ENCODE results near the gene DCC.

DCC gene

DNA sequence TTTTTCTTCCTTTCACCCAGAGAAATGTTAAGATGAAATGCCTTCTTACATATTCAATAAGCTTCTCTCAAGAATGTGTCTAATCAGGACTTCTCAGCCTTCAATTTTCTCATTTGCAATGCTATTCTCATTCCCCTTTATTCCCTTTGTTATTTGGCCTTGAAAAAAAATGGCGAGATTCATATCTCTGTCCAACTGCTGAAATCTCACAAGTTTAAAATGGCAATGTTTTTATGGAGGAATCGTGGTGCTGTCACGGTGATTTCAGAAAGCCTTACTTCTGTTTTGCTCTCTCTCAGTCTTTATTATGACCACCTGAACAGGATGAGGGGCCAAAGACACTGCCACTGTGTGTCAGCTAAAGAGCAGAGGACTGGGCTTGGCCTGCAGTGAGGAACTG is 928.5 kb downstream of the DCC start:
- DNase-seq, result no peak

DNA sequence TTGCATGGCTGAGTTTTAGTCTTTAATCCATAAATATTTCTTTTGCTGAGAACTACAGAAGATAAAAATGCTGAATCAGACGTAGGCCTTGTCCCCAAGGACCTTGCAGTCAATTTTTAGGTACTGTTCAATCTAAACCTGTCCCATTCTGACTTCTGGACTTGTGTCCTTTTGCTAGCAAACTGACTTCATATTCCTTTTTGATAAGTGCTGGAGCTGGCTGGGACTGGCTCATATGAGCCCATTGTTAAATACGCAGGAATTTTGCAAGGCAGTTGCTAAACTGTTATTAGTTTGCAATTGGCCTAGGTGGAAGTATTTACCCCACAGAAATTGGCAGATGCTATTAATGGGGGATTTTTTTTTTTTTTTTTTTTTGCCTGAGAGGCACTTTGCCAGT is 941.4 kb downstream of the DCC start:
- no peak for DNase-seq

DNA sequence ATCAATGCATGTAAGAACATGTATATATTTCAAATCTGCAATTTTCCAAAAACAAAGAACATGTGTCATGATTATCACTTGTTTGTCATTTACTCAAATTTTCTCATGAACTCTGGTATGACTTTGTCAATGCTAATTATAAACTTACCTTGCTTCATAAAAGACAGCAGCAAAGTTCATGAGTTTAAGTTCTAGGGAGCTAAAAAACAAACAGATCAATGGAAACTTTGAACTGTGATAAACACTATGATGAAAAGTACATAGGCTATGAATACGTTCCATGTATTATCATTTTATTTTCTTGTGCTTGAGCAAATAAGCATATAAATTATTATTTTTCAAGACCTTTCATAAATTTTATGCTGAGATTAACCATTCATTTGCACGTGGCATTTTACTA is 943.7 kb downstream of the DCC start:
- no peak for DNase-seq

DNA sequence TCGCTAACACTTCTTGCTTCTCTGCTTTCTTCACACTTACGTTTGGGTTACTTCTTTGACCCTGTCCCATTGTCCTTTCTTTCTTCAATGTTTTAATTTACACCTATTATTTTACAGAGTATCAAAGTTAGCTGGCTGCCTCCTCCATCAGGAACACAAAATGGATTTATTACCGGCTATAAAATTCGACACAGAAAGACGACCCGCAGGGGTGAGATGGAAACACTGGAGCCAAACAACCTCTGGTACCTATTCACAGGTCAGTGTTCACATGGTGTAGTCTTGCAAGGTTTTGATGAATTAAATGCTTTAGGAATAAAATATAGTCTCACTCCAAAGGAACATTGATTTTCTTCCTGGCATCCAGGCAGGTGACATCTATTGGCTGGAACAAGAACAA is 965.5 kb downstream of the DCC start:
- no peak for DNase-seq

DNA sequence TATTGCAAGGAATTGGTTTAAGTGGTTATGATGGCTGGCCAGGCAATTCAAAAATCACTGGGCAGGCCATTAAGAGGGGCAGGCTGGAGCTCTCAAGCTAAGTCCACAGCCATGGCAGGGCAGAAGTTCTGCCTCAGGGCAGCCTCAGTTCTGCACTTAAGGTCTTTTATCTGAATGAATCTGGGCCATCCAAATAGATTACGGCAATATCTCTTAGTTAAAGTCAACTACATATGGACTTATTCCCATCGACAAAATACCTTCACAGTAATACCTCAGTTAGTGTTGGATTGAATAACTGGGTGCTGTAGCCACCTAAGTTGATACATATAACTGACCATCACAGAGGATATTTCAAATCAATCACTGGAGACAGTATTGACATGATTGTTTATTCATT is 979.6 kb downstream of the DCC start:
- DNase-seq, result no peak

DNA sequence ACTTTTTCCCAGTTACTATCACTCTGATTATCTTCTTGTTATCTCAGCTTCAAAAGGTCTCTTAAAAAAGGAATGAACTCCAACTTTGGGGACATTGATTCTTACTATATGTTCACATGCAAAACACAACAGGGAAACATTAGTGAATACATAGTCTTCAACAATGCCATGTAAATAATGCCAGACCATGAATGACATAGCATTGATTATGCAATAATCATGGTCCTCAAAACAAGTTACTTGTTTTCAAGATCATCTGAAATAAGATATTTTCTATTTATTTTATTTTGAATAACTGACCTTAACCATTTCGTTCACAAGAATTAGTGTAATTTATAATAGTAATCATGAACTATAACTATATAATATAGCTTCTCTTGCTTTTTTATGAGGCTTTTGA is 982.2 kb downstream of the DCC start:
- no peak for DNase-seq

DNA sequence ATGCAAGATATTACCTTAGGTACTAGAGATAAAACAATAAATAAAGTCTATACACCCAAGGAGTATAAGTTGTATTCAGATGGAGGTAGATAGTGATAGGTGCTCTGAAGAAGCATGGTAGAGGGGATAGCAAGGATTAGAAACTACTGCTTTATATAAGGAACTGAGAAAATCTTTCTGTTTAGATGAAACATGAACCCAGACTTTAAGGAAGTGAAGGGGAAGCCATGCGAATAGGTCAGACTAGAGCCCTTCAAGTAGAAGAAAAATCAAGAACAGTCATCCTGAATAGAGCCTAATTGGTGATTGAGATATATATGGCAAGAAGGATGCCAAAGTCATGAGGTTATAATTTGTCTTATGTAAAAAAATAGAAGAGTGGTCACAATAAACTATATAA is 984.4 kb downstream of the DCC start:
- no peak for DNase-seq

DNA sequence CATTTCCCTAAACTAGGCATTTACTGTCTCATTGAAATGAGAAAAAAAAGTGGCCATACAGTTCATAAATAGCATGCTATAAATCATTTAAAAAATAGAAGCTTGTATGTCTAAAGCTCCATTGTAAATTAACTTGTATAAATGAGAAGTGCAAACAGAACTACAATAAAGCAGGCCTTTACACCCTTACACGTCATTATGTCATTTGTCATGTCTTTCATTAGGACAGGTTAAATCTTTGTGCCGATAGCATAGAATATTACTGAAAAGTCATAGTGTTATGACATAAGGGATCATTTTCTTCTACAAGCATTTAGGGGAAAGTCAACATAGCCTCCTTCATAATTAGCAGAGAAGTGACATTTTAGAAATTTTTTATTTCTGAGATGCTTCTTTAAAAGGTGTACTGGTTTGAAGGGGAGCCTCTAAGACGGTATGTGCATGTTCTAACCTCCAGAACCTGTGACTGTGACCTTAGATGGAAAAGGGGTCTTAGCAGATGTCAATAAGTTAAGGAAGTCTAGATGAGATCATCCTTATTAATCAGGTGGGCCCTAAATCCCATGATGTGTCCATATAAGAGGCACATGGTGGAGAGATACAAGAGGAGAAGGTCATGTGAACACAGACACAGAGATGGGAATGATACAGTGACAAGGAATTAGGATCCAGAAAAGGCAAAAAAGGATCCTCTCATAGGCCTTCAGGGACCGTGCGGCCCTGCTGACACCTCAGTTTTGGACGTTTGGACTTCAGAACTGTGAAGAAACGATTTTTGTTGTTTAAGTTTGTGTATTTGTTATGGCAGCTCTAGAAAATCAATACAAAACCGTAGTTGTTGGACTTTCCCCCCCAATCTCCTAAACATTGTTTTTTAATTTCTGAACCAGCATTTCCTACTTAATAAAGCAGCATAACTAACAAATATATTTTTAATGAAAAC is 1020.8 kb downstream of the DCC start:
- no peak for DNase-seq

DNA sequence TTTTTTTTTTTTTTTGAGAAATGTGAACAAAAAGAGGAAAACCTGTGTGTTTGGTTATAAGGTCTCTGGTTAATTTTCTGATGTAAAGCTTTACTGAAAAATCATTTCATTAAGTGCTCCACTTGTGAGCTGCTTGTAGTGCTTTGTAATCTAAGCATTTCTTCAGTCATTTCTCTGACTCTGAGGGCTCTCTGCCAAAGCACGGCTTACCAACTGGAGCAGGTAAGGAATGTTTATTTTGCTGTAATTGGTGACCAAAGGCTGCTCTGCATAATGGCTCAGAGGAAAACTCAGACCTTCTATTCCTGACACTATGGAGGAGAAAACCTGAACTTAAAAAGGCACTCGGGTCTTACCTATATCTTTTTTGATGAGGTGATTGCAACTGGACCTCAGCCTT is 1035.6 kb downstream of the DCC start:
- no peak for DNase-seq

DNA sequence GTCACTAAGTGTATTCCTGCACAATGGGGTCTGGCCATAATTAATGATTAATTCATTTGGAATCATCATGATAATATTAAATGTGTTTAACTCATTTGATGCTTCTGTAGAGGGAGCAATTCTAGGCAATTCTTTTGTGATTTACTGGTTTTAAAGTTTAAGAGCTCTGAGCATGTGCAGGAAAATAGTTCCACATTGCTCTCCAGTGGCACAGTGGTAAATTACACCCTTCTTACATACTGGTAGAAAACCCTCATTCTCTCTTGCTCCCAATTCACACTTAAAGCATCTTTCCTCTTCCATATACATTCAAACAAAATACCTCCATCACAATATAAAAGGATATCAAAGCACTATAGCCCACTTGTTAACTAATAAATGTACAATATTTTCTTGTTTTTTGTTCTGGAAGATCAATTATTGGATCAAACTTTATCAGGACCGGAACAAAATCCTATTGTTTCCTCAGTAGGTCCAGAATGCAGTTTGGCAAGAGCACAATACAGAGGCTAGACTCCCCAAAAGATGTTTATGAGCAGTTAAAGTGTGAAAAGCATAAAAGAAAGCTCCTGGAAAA is 1040.2 kb downstream of the DCC start:
- DNase-seq, result no peak

DNA sequence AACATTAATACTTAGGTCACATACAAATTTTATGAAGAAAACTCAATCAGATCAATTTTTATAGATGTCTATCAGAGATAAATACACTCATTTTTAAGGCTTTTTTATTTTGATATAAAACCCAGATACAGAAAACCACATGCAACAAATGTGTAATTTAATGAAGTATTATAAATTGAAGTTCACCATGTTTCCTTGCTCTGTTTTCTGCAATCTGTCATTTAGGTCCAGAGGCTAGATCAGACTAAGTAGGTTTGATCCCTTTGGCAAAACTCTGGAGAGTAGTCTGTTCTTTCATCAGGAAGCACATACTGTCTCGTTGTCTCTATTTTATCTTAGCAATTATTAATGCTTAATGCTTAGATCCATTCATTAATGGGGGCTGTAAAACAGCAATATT is 1042.9 kb downstream of the DCC start:
- DNase-seq, result no peak

DNA sequence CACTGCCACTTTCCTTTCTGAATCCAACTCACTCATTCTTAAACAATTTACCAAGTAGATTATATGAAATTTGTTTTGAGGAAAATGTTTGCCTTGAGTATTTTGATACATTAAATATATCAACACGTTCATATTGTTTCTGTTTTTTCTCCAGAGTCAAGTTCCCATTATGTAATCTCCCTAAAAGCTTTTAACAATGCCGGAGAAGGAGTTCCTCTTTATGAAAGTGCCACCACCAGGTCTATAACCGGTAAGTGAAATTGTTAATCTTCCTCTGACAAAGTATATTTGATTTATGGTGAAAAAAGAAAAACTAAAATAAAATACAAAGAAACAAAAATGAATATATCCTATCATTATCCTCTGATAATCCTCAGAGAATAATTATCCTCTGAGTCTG is 1045.9 kb downstream of the DCC start:
- no peak for DNase-seq

DNA sequence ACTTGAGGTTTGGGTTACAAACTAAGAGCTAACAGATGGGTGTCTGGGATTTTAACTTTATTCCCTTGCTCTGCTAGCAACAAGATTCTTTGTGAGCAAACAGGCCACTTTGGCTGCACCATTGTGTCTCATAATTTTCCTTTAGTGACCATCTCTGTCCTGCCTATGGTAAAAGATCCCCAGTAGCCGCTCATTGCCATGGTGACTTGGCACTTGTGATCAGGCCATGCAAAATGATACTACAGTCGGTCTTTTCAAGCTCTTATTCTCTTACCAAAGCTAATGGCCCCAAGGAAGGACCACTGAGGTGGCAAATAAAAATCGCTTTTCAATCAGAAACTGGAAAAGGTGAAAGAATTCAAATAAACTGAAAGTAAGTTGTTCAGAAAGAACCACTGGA is 1047.6 kb downstream of the DCC start:
- no peak for DNase-seq

DNA sequence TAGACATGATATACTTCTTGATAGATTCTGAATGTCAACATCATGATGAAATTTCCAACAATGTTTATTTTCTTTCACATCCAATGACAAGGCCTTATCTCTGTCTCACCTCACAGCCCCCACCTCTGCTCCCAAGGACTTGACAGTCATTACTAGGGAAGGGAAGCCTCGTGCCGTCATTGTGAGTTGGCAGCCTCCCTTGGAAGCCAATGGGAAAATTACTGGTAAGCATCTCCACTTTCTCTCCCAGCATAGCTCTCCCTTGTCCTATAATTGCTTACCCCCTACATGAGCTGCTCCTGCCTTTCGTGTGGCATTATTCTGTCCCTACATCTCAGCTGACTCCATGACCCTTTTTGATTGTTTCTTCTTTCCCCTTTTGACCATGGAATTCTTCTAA is 1062.7 kb downstream of the DCC start:
- no peak for DNase-seq

DNA sequence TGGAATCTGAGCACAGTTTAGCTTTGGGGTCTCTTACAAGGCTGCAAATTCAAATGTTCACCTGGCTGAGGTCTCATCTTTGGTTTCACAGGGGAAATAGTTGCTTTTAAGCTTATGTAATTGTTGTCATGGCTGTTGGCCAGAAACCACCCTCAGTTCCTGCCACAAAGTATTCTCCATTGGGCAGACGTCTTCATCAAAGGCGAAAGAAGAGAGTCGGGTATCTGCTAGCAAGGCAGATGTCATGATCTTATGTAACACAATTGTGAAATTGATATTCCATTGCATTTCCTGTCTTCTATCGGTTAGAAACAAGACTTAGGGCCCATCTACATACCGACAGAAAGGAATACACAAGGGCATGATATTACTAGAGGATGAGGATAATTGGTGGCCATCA is 1068.3 kb downstream of the DCC start:
- no peak for DNase-seq

DNA sequence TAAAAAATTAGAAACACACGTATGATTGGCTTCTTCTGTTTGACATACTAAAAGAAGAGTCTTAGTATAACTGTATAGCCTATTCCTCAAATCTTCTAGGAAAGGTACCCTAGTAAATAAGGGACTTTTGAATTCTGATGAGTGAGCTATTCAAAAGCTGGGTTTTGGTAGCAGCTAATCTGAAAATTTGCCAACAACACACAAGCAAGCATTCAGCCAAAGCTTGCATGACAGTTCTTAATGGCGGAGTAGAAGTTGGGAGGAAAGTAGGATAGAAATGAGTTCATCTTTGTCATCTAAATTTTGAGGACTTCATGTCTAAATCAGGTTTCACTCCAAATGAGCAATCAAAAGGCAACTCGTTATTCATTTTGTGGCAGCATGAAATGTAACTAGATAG is 1071.5 kb downstream of the DCC start:
- DNase-seq, result no peak

DNA sequence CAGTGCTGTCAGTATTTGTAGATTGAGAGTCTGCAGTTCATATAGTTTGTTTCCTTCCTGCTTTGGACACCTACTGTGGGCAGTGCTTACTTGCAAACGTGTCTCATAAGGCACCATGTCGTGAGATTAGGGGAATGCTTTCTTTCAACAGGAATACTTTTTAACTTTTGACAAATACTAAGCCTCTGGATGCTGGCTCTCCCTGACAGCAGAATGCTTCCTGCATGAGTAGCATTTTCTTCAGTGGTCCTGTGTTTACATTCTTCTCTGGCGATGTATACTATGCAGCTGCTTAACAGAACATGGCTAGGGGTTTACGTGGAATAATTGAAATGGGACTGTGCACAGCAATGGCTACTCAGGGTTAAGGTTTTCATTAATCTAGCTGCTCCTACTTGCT is 1077.0 kb downstream of the DCC start:
- no peak for DNase-seq

DNA sequence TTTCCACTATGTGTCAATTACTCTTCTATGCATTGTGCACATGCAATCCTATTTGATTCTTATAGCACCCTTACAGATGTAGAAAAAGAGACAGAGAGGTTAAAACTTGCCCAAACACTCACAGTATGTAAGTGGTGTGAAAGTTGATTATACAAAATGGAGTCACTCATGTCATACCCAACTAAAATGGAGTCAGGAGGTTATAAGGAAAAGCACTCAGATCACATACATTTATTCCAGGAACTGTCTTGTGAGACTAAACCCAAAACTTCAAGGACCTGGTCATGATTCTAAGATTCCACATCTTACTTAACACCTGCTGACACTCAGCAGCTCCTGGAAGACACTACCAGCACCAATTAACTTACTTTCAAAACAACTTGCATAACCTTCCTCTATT is 1081.9 kb downstream of the DCC start:
- no peak for DNase-seq

DNA sequence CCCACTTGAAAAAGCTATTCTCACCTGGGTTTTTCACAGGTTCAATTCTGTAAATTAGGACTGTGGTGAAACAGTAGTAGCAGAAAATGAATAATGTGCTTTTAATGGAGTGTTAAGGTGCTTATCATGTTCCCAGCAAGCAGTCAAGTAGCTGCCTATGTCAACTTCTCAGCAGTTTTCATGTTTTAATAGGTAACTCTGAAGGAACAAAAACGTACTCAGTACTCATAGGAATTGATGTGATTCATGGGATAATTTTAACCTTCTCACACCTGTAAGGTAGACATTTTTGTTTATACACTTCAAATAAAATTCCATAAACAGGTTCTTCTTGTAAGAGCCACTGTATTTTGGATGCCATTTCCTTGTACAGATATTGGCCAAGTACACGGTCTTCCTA is 1082.9 kb downstream of the DCC start:
- no peak for DNase-seq

DNA sequence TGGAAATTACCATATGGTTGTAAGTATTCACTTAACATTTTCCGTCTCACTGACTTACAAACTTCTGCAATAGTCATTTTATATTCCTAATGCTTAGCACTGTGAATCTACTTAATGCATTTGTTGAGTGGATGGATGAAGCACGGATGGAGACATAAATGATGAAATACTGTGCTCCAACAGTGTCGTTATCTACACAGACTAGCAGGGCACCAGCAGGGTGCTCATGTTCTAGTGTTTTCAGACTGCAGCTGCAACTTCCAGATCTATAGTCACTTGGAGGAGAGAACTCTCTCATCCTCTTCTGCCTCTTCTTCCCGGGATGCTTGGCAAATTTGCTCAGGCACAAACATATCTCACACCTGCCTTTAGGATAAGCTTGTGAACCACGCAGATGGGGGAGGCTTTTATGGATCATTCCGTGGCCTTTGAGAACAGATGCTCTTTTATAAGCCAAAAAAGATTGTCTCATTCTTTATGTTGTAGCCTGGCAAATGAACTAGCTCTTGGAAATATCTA is 1086.7 kb downstream of the DCC start:
- no peak for DNase-seq

DNA sequence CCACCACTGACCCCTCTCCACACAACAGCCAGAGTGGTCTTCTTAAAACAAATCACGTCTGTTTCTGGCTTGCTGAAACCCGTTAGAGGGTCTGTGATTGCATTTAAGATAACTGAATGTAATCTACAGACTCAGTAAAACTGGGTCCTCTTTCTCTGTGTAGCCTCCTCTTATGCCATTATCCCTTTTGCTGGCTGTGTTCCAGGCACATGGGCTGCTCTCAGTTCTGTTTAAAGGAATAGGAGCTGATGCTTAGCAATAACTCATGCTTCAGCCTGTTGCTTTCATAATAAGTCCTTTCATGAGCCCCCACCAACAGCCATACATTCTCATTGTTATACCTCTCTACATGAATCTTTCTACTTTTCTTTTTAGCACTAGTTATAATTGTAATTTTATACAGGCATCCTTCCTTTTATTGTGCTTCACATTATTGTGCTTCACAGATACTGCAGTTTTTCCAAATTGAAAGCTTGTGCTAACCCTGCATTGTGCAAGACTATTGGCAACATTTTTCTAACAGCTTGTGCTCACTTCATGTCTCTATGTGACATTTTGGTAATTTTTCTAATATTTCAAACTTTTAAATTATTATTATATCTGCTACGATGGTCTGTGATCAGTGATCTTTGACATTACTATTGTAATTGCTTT is 1101.9 kb downstream of the DCC start:
- no peak for DNase-seq

DNA sequence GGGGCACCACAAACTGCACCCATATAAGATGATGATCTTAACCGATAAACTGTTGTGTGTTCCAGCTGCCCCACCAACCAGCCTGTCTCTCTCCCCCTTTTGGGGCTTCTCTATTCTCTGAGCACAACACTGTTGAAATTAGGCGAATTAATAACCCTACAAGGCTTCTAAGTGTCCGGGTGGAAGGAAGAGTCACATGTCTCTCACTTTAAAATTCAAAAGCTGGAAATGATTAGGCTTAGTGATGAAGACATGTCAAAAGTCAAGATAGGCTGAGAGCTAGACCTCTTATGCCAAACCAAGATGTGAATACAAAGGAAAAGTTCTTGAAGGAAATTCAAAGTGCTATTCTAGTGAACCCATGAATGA is 1102.4 kb downstream of the DCC start:
- no peak for DNase-seq

DNA sequence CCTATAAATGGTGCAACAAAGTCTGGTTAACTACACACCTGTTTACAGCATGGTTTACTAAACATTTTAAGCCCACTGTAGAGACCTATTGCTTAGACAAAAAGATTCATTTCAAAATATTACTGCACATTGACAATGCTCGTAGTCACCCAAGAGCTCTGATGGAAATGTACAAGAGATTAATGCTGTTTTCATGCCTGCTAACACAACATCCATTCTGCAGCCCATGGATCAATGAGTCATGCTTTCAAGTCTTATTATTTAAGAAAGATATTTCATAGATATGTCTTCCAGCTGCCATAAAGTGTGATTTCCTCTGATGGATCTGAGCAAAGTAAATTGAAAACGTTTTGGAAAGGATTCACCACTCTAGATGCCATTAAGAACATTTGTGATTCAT is 1103.3 kb downstream of the DCC start:
- DNase-seq, result no peak

DNA sequence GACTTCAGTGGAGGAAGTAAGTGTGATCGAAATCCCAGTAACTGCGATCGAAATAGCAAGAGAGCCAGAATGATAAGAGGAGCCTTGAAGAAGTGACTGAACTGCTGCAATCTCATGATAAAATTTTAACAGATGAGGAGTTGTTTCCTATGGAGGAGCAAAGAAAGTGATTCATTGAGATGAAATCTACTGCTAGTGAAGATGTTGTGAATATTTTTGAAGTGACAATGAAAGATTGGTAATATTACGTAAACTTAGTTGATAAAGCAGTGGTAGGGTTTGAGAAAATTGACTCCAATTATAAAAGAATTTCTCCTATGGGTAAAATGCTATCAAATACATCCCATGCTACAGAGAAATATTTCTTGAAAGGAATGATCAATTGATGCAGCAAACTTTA is 1103.8 kb downstream of the DCC start:
- DNase-seq, result no peak

Data from CD4-positive, alpha-beta T cell treated with Interleukin-4 for 1 hour (primary cell).